GM19099 (cell line): ENCODE measurements around the gene MMP11.

Source experiments
- POLR2A ChIP-seq: IDR thresholded peaks from 3 replicates; pipeline ENCODE4 v1.6.1; 2011; ENCODE audit warnings: low read depth; ENCODE audit not compliant: insufficient read length; ENCODE audit errors: extremely low read depth

Gene MMP11

GRCh38 chr22:23800297-23801237 is 27.9 kb downstream of the MMP11 start:
- peak; percentile 24 for TF ChIP-seq POLR2A

DNA sequence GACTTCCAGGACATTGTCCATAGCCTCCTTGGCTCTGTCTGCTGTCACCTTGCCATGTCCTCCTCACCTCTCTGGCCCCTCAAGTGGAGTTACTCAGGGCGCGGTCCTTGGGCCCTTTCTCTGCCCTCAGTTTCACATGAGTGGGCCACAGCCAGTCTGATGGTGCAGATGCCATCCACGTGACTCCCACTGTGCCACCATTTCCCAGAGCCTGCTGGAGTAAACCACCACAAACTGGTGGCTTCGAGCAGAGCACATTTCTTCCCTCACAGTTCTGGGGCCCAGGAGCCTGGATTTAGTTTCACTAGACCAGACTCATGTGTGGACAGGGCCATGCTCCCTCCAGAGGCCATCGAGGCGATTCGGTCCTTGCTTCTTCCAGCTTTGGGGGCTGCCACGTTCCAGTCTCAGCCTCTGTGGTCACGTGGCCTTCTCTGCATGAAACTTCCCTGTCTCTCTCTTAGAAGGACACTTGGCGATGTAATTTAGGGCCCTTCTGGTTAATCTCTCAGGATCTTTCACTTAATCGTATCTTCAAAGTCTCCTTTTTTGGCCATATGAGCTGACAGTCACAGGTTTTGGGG is 28.7 kb downstream of the MMP11 start:
- TF ChIP-seq POLR2A: no peak

GRCh38 chr22:23801886-23802377 is 29.3 kb downstream of the MMP11 start:
- TF ChIP-seq POLR2A: no peak

DNA sequence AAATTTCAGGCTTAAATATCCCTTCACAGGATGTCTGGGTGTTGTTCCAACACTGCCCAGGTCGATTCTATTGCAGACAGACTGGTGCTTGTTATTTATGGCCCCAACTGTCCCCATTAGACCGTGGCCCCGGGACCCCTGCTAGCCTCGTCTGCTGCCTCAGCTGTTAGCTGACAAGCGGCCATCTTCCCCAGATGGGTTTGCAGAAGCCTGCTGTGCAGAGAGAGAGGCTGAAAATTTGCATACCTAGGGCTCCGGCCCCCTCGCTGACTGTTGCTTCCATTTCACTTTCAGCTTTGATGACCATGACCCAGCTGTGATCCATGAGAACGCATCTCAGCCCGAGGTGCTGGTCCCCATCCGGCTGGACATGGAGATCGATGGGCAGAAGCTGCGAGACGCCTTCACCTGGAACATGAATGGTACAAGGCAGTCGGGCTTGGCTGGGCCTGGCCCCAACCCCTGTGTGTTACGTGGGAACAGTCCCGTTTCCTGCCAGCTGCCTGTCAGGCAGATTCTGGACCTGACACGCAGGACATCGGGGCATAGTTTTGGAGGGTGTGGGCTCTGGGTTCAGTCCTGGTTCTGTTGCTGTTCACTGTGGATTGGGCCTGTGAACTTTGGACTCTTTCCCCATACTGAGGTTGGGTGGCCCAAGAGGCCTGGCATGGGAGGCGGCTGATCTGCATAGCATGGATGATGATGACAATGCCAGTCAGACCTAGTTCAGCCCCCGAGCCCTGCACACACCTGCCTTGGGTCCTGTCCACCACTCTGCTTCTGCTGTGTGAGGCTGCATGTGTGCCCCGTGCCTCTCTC is 30.6 kb downstream of the MMP11 start:
- peak; percentile 28 for TF ChIP-seq POLR2A

DNA sequence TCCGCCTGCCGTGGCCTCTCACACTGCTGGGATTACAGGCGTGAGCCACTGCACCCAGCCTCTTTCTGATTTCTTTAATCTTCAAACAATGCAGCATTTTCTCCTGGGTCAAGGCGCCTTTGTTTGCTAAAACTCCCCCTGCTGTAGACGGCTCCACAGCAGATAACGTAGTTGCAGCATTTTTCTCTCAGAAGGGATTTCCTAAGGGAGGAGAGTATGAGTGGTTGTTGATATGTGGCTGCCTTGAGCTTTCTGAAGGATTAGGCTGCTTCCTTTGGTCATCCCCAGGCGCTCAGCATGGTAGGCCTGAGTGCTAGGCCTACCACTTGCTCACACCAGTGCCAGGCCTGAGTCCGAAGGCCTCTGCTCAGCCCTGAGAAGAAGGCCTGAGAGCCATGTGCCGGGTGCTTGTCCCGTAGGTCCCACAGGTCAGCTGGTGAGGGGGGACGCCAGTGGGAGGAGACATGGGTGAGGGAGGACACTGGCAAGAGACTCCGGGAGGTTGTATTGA is 32.2 kb downstream of the MMP11 start:
- no peak for TF ChIP-seq POLR2A

DNA sequence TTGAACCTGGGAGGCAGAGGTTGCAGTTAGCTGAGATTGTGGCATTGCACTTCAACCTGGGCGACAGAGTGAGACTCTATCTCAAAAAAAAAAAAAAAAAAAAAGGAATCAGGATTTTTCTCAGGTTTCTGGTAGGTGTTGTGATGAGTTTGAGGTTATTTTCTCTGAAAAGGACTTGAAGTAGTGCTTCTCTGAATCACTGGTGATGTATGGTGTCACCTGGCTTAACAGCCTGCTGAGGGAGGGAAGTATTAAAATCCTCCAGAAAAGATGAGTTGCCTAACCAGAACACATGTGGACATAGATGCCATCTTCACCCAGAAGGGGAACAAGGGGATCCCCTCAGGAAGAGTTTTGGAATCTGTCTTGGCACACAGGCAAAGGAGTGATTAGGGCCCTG is 34.2 kb downstream of the MMP11 start:
- TF ChIP-seq POLR2A: no peak

GRCh38 chr22:23812378-23812777 is 39.7 kb downstream of the MMP11 start:
- TF ChIP-seq POLR2A: no peak

- no peak for TF ChIP-seq POLR2A
Measured at GRCh38 chr22:23815541-23816155, 43.0 kb downstream of the MMP11 start.

GRCh38 chr22:23816156-23816976 is 43.7 kb downstream of the MMP11 start:
- no peak for TF ChIP-seq POLR2A

DNA sequence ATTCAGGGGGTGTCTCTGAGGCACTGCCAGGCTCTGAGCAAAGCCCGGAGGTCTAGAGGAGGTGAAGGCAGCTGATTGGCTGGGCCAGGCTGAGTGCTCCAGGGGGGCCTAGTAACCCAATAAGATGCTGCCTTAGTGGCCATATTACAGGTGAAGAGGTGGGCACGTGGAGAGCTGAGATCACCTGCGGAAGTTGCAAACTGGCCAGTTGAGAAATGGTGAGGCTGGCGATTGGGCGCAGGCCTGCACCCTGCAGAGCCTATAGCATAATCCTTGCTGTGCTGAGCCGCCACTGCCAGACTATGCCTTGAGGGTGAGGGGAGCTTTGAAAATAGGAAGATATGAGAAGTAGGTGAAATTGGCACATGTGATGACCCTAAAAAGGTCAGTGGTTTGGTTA is 44.5 kb downstream of the MMP11 start:
- TF ChIP-seq POLR2A: no peak

DNA sequence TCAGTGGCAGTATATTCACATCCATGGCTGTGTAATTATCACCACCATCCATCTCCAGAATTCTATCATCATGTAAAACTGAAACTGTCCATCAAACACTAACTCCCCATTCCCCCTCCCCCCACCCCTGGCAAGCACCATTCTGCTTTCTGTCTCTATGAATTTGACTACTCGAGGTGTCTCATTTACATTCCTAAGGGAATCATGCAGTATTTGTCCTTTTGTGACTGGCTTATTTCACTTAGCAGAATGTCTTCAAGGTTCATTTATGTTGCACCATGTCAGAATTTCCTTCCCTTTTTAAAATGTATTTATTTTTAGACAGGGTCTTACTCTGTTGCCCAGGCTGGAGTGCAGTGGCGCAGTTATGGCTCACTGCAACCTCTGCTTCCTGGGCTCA is 45.9 kb downstream of the MMP11 start:
- no peak for TF ChIP-seq POLR2A

DNA sequence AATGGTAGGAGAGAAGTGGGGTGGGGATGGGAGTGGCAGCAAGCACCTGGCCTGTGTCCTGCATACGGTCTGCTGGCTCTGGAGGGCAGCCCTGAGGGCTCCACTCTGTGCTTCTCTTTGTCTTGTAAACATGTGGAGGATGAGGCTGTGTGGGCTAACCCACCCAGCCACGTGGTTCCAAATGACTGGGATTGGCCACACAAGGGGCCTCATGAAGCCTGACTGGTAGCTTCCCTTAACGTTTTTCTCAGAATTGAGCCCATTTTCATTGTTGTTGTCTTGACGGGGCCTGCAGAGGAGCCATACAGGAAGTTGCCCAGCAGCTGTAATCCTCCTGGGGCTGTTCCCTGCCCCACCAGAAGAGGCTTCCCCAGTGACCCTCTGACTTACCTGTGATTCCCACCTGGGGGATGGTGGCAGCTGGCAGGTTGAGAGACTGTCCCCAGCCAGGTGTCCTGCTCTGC is 48.1 kb downstream of the MMP11 start:
- TF ChIP-seq POLR2A: no peak

DNA sequence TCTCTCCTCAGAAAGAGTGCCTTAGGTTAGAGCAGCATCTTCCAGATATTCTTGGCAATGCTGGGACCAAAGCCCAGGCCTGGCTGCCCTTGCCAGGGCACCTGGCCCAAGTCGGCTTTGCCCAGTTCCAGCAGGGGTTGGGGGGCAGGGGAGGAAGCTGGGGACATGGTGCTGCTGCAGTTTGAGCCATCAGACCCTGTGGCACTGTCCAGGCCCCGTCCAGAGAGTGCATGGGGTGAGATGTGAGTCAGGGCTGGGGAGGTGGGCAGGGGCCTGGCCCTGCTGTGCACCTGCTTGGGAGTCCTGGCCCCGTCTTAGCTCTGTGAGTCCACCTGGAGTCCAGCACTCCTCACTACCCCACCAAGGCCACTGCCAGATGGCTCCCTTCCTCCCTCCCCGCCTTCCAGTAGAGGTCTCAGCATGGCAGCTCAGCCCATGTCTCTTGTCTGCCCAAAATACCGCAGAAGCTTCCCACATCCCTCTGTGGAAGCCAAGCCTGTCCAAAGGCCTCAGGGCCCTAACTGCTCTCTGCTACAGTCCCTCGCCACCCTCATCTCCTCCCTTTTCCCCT is 49.5 kb downstream of the MMP11 start:
- TF ChIP-seq POLR2A: no peak
